RWPE2 (cell line): ENCODE data around the gene ERCC2.
A peak's percentile ranks its signal among the peaks of the same experiment; 100 is the strongest.

ENCODE experiments used
- ATAC-seq: fragments of 200-7000 bp; cut with Tn5 transposase; 3 replicates; pipeline ENCODE4 v1.9.1; 2021; ENCODE audit warnings: low read depth
- DNase-seq: peaks from one replicate; pipeline ENCODE4 v3.0.0-alpha.2; 2020; ENCODE audit warnings: low spot score
- H3K27ac ChIP-seq: fragments of 450-650 bp; 2 replicates; pipeline ENCODE4 v1.5.1; 2017; ENCODE audit warnings: mild to moderate bottlenecking; ENCODE audit not compliant: poor library complexity, severe bottlenecking
- H3K27me3 ChIP-seq: fragments of 250-450 bp; sonication (Bioruptor Pico); 2 replicates; pipeline ENCODE4 v1.5.1; 2021; ENCODE audit warnings: mild to moderate bottlenecking, moderate library complexity; ENCODE audit not compliant: insufficient read depth, poor library complexity, severe bottlenecking
- H3K36me3 ChIP-seq: fragments of 250-450 bp; sonication (Bioruptor Pico); 2 replicates; pipeline ENCODE4 v1.5.1; 2020; ENCODE audit warnings: low read depth, mild to moderate bottlenecking, moderate library complexity
- H3K4me1 ChIP-seq: fragments of 250-450 bp; sonication (Bioruptor Pico); 2 replicates; pipeline ENCODE4 v1.5.1; 2021; ENCODE audit warnings: mild to moderate bottlenecking, moderate library complexity; ENCODE audit not compliant: insufficient read depth, poor library complexity, severe bottlenecking
- H3K4me3 ChIP-seq: fragments of 250-450 bp; sonication (Bioruptor Pico); 2 replicates; pipeline ENCODE4 v1.5.1; 2021; ENCODE audit warnings: mild to moderate bottlenecking, moderate library complexity; ENCODE audit not compliant: severe bottlenecking
- H3K9me3 ChIP-seq: fragments of 250-450 bp; sonication (Bioruptor Pico); 2 replicates; pipeline ENCODE4 v1.5.1; 2021; ENCODE audit warnings: mild to moderate bottlenecking, moderate library complexity; ENCODE audit not compliant: severe bottlenecking
- TF ChIP-seq, protein P1 (sequence below): fragments of 450-650 bp; IDR thresholded peaks from one replicate; pipeline ENCODE4 v1.5.1; 2017; ENCODE audit warnings: mild to moderate bottlenecking, moderate library complexity; ENCODE audit not compliant: poor library complexity, severe bottlenecking

Gene ERCC2

DNA sequence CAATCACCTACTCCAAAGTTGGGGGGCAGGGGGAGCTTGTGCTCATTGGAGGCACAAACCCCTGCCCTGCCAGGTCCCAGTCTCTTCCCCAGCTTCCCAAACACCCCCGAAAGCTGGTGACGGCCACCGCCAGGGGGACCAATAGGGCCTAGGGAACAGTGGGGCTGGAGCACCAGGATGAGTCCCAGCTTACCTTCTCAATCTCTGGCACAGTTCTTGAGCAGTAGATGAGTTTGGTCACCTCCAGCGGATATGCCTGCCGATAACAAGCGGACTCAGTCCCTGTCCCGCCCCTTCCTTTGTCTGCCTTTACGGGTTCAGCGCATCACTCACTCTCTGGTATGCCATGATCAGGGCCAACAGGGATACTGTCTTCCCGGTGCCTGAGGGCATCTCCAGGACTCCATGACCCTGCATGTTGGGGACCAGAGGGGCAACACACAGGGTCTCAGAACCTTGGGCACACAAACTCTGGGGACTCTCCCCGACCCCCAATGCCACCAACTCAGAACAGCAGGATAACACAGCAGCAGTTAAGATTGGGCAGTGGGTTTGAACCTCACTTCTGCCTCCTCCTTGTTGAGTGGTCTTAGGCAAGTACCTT, 1.5 kb downstream of the ERCC2 start:
- ATAC-seq: 0 out of 3 replicates have a peak, but pooled peaks have one; percentile 3
- no peak overlapping the region for H3K4me3 ChIP-seq

DNA sequence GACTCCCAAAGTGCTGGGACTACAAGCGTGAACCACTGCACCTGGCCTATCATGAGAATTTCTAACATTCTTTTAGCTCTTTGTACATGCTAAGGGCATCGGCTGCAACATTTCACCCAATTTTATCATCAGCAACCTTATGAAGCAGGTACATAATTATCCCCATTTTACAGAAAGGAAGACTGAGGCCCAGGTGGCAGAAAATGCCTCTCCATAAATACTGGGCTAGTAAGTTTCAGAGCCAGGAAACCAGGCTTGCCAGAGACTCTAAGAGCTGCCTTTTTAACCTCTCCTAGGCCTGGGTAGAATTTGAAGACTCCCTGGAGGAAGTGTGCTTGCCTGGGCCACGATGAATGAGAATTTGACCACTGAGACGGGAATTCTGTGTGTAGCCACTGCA, 2.2 kb downstream of the ERCC2 start:
- Histone ChIP-seq H3K4me1 (peaks cover 6% of the 10 kb centered on the region), H3K27ac (peak overlapping the region; percentile 99), H3K36me3 (peaks cover 57% of the 10 kb centered on the region), H3K9me3 (no peaks in the 10 kb centered on the region), H3K4me3 (no peak overlapping the region), H3K27me3 (no peaks in the 10 kb centered on the region)
- ATAC-seq (no peak), DNase-seq (no peak)
- TF ChIP-seq, protein P1, sequence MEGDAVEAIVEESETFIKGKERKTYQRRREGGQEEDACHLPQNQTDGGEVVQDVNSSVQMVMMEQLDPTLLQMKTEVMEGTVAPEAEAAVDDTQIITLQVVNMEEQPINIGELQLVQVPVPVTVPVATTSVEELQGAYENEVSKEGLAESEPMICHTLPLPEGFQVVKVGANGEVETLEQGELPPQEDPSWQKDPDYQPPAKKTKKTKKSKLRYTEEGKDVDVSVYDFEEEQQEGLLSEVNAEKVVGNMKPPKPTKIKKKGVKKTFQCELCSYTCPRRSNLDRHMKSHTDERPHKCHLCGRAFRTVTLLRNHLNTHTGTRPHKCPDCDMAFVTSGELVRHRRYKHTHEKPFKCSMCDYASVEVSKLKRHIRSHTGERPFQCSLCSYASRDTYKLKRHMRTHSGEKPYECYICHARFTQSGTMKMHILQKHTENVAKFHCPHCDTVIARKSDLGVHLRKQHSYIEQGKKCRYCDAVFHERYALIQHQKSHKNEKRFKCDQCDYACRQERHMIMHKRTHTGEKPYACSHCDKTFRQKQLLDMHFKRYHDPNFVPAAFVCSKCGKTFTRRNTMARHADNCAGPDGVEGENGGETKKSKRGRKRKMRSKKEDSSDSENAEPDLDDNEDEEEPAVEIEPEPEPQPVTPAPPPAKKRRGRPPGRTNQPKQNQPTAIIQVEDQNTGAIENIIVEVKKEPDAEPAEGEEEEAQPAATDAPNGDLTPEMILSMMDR: no peak

More for the DNA sequence above, 1.5 kb downstream of the ERCC2 start:
- Histone ChIP-seq H3K27ac (peak overlapping the region; percentile 99), H3K36me3 (peaks cover 50% of the 10 kb centered on the region), H3K27me3 (no peaks in the 10 kb centered on the region), H3K9me3 (no peaks in the 10 kb centered on the region), H3K4me1 (peaks cover 6% of the 10 kb centered on the region)
- TF ChIP-seq, protein P1: no peak
- no peak for DNase-seq

DNA sequence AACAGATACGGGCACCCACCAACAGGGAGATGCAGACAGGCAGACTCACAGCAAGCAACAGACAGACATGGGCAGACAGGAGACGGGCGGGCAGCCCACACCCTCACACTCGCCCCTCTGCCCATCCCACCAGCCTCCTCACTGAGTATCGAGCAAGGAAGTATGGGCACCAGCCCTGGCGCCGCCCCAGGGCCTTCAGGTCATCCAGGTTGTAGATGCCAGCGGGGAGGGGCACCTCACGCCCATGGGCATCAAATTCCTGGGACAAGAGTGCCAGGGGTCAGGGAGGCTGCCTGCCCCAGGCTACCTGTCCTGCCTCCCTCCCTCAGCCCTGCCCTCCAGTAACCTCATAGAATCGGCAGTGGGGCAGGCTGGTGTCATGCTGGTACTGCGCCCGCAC, 5.7 kb downstream of the ERCC2 start:
- no peak overlapping the region for H3K4me3 ChIP-seq
- DNase-seq (no peak), ATAC-seq (no peak)
- H3K27ac ChIP-seq: no peak overlapping the region
- H3K4me1 ChIP-seq: peaks cover 5% of the 10 kb centered on the region
- no peaks in the 10 kb centered on the region for H3K9me3 ChIP-seq
- TF ChIP-seq, protein P1: no peak
- no peaks in the 10 kb centered on the region for H3K27me3 ChIP-seq
- peaks cover 87% of the 10 kb centered on the region for H3K36me3 ChIP-seq

DNA sequence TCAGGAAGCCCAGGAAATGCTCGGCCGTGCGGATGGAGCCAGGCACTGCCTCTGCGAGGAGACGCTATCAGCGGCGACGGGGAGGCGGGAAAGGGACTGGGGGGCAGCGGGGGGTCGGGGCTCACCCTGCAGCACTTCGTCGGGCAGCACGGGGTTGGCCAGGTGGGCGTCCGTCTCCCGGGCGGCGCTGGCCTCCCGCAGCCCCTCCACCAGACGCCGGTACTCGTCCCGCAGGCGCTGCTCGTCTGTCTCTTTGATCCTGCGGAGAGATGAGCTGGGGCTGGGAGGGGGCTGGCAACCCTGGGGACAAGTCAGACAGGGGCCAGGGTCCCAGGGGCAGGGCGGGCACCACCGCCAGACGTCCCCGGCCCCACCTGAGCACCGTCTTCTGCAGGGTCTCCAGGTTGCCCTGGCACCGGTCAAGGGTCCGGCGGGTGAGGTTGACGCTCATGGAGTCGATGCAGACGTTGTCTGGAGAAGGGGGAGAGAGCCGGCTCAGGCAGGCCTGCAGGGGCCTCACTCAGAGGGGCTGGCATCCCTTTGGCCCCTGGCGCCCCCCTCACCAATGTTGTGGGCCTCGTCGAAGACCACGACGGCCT, 6.4 kb downstream of the ERCC2 start:
- Histone ChIP-seq H3K9me3 (no peaks in the 10 kb centered on the region), H3K4me3 (no peak overlapping the region), H3K4me1 (no peaks in the 10 kb centered on the region), H3K27me3 (no peaks in the 10 kb centered on the region), H3K27ac (no peak overlapping the region), H3K36me3 (peaks cover 90% of the 10 kb centered on the region)
- no peak for DNase-seq
- TF ChIP-seq, protein P1: no peak
- ATAC-seq: no peak

DNA sequence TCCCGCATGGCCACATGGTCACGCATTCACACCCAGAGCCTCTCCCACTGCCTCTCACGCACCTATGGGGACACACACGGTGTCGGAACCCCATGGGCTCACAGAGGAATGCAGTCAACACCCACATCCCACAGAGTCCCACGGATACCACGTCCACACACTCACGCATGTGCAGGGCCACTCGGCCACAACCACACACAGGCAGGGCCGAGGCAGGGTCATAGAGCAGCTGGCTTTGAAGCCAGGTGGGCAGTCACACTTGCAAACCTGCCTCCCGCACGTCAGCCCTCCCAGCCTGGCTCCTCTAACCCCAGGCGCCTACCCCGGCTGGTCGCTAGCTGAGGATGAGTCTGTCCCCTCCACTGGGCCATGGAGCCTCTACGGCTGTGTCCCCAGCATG, 8.1 kb downstream of the ERCC2 start:
- Histone ChIP-seq H3K27ac (no peak overlapping the region), H3K9me3 (no peaks in the 10 kb centered on the region), H3K27me3 (no peaks in the 10 kb centered on the region), H3K4me1 (no peaks in the 10 kb centered on the region), H3K4me3 (no peak overlapping the region), H3K36me3 (peaks cover 89% of the 10 kb centered on the region)
- ATAC-seq: no peak
- TF ChIP-seq, protein P1: no peak
- no peak for DNase-seq
